SU-DHL-6 (cell line): ENCODE results near the gene VWA3A.

Experiments used
- EZH2phosphoT487 ChIP-seq: fragments of 200-600 bp; sonication (generic), shearing (Covaris generic); conservative IDR thresholded peaks from 2 replicates; pipeline ENCODE4 v1.6.1; 2018; ENCODE audit warnings: mild to moderate bottlenecking, antibody characterized with exemption, low read length, moderate library complexity, mixed read lengths
- TF ChIP-seq, protein P1 (sequence below): fragments of 200-600 bp; sonication (generic); IDR thresholded peaks from one replicate; pipeline ENCODE4 v1.5.1; 2017; ENCODE audit warnings: antibody characterized with exemption, mild to moderate bottlenecking, low read length, moderate library complexity; ENCODE audit not compliant: insufficient read depth, poor library complexity, severe bottlenecking

GRCh38 chr16:22177968-22178930 is 85.9 kb downstream of the VWA3A start:
- TF ChIP-seq, protein P1, sequence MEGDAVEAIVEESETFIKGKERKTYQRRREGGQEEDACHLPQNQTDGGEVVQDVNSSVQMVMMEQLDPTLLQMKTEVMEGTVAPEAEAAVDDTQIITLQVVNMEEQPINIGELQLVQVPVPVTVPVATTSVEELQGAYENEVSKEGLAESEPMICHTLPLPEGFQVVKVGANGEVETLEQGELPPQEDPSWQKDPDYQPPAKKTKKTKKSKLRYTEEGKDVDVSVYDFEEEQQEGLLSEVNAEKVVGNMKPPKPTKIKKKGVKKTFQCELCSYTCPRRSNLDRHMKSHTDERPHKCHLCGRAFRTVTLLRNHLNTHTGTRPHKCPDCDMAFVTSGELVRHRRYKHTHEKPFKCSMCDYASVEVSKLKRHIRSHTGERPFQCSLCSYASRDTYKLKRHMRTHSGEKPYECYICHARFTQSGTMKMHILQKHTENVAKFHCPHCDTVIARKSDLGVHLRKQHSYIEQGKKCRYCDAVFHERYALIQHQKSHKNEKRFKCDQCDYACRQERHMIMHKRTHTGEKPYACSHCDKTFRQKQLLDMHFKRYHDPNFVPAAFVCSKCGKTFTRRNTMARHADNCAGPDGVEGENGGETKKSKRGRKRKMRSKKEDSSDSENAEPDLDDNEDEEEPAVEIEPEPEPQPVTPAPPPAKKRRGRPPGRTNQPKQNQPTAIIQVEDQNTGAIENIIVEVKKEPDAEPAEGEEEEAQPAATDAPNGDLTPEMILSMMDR = no peak
- TF ChIP-seq EZH2phosphoT487 = no peak
